SH-SY5Y (cell line): ENCODE data around the gene ISG15.

ENCODE experiments used
- GATA2 ChIP-seq: IDR thresholded peaks from 2 replicates; pipeline ENCODE4 v1.6.1; 2011; ENCODE audit warnings: mild to moderate bottlenecking, low read depth, low read length
- GATA3 ChIP-seq: IDR thresholded peaks from 2 replicates; pipeline ENCODE4 v1.6.1; 2011; ENCODE audit warnings: low read depth, mild to moderate bottlenecking, low read length, moderate library complexity

DNA sequence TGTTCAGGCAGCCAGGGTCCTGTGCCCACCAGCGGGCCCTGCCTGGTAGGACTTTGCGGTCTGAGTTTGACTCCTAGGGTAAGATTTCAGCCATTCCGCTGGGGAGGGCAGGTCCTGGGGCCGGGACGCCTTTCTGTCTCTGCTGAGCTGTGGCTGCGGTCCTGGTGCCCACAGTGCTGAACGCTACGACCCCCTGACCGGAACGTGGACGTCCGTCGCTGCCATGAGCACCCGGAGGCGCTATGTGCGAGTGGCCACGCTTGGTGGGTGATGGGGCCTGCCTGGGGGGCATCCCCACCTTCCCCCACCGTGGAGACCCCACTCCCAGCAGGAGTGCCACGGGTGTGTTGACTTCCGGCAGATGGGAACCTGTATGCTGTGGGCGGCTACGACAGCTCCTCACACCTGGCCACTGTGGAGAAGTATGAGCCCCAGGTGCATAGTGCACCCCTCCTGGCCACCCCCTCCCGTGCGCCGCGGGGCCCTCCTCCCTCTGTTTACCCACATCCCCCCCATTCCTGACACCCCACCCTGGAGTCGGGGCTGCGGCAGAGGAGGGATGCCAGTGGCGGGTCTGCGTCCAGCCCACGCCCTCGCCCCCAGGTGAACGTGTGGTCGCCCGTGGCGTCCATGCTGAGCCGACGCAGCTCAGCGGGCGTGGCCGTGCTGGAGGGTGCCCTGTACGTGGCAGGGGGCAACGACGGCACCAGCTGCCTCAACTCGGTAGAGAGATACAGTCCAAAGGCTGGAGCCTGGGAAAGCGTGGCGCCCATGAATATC, 49.4 kb upstream of the ISG15 start:
- TF ChIP-seq GATA2 (no peak), GATA3 (no peak)
